Caco-2 (cell line): ENCODE data around the gene MTM1. TPM values are rescaled to one million over a fixed set of nuclear protein-coding genes. Genes with fewer than 3 reads are reported as not detected.

Source experiments
- BruUV-seq: library from RNA; stranded (reverse); fragments of 400-500 nt; replicated peaks from 2 replicates; lab custom pipeline; 2021; lab: Mats Ljungman, UMichigan
- CTCF ChIA-PET: fragments of 300-600 bp; sonication (Branson Sonifier 250); formaldehyde crosslinking; loops from one replicate; lab custom pipeline; 2022; ENCODE audit warnings: antibody characterized with exemption; lab: Charles Lee
- POLR2A ChIA-PET: fragments of 300-600 bp; sonication (Branson Sonifier 250); formaldehyde crosslinking; loops from one replicate; lab custom pipeline; 2022; ENCODE audit warnings: antibody characterized with exemption; lab: Charles Lee
- DNase-seq, 2 experiments: peaks; one replicate each; pipeline versions ENCODE4 v3.0.0 to v3.0.0-alpha.2; 2020 to 2022
- H3K27me3 ChIP-seq: replicated peaks from 2 replicates; pipeline ENCODE4 v1.6.0; 2011; ENCODE audit warnings: low read length; ENCODE audit not compliant: control insufficient read depth, insufficient read depth
- H3K36me3 ChIP-seq: 2 replicates; pipeline ENCODE4 v1.5.1; 2011; ENCODE audit warnings: low read length; ENCODE audit not compliant: control insufficient read depth, insufficient read depth
- H3K4me1 ChIP-seq: fragments of 250-450 bp; sonication (Bioruptor Pico); 2 replicates; pipeline ENCODE4 v1.5.1; 2020; ENCODE audit warnings: mild to moderate bottlenecking
- H3K4me3 ChIP-seq: 2 replicates; pipeline ENCODE4 v1.5.1; 2011; ENCODE audit warnings: low read depth, mild to moderate bottlenecking, control low read depth, low read length
- H3K9me3 ChIP-seq: fragments of 250-450 bp; sonication (Bioruptor Pico); 2 replicates; pipeline ENCODE4 v1.5.1; 2020; ENCODE audit warnings: mild to moderate bottlenecking, moderate library complexity
- H3K27ac Mint-ChIP-seq: one replicate; pipeline ENCODE4 v1.8.0; 2022; ENCODE audit warnings: mixed read lengths; ENCODE audit not compliant: unreplicated experiment
- H3K27me3 Mint-ChIP-seq: one replicate; pipeline ENCODE4 v1.8.0; 2022; ENCODE audit warnings: mixed read lengths; ENCODE audit not compliant: insufficient read depth, unreplicated experiment
- H3K36me3 Mint-ChIP-seq: one replicate; pipeline ENCODE4 v1.8.0; 2022; ENCODE audit warnings: mild to moderate bottlenecking, mixed read lengths; ENCODE audit not compliant: insufficient read depth, unreplicated experiment
- H3K4me1 Mint-ChIP-seq: one replicate; pipeline ENCODE4 v1.8.0; 2022; ENCODE audit warnings: low read depth, mixed read lengths; ENCODE audit not compliant: unreplicated experiment
- H3K4me3 Mint-ChIP-seq: one replicate; pipeline ENCODE4 v1.8.0; 2022; ENCODE audit warnings: mild to moderate bottlenecking, moderate library complexity, mixed read lengths; ENCODE audit not compliant: unreplicated experiment
- H3K9me3 Mint-ChIP-seq: one replicate; pipeline ENCODE4 v1.8.0; 2022; ENCODE audit warnings: mixed read lengths; ENCODE audit not compliant: unreplicated experiment
- intact Hi-C: fragments of 100-400 bp; cut with micrococcal nuclease; formaldehyde crosslinking; loops from one replicate; pipeline ENCODE4 v1.10.0; 2022; ENCODE audit not compliant: unreplicated experiment
- total RNA-seq: library from RNA; stranded (reverse); gene quantifications from 2 replicates; pipeline ENCODE4 v1.2.3, GENCODE V29; 2022
- TF ChIP-seq, protein P1 (sequence below), 2 experiments: fragments of 200-600 bp in 1 of 2; IDR thresholded peaks; 1 replicate in 1 of 2; 2 replicates in 1 of 2; pipeline versions ENCODE4 v1.5.1 to v1.8.0; 2011 to 2022; ENCODE audit warnings: antibody characterized with exemption in 1 of 2, control low read depth in 1 of 2, inconsistent platforms in 1 of 2, low read depth in 1 of 2, low read length in 1 of 2, mild to moderate bottlenecking in 1 of 2, moderate library complexity in 1 of 2; ENCODE audit not compliant: insufficient read depth in 1 of 2, severe bottlenecking in 1 of 2, unreplicated experiment in 1 of 2

The MTM1 gene
- total RNA-seq, 1 experiment from 2014 or later = 9.7 TPM

DNA sequence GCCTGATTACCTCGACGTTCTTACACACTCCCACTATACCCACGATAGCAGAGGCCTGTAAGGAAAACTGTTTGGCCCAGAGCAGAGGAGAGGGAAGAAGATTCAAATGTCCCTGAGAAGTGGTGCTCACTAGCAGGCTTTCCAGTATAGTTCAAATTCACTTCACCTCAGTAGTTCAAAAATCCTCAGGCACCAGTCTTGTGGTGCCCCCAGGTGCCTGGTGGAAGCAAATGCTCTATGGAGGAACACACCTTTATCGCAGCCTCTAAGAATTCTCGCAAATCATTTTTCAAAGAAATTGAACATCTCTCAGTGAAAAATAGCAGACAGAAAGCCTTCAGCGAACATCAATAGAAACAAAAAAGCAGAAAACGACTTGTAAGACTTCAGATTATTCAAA, 112.6 kb downstream of the MTM1 start:
- H3K36me3 ChIP-seq = no peaks in the 10 kb centered on the region
- Mint-ChIP-seq H3K27ac (no peak overlapping the region), H3K9me3 (no peaks in the 10 kb centered on the region), H3K27me3 (peaks cover 3% of the 10 kb centered on the region), H3K36me3 (no peaks in the 10 kb centered on the region), H3K4me3 (no peak overlapping the region), H3K4me1 (no peaks in the 10 kb centered on the region)
- TF ChIP-seq, protein P1, sequence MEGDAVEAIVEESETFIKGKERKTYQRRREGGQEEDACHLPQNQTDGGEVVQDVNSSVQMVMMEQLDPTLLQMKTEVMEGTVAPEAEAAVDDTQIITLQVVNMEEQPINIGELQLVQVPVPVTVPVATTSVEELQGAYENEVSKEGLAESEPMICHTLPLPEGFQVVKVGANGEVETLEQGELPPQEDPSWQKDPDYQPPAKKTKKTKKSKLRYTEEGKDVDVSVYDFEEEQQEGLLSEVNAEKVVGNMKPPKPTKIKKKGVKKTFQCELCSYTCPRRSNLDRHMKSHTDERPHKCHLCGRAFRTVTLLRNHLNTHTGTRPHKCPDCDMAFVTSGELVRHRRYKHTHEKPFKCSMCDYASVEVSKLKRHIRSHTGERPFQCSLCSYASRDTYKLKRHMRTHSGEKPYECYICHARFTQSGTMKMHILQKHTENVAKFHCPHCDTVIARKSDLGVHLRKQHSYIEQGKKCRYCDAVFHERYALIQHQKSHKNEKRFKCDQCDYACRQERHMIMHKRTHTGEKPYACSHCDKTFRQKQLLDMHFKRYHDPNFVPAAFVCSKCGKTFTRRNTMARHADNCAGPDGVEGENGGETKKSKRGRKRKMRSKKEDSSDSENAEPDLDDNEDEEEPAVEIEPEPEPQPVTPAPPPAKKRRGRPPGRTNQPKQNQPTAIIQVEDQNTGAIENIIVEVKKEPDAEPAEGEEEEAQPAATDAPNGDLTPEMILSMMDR (IDR thresholded peaks at IDR 0.05; ENCODE audit: insufficient read depth in 1 of 2, low read depth in 1 of 2, low read length in 1 of 2, severe bottlenecking in 1 of 2, unreplicated experiment in 1 of 2) = peak in 1 of 2 experiments; percentile 23
- BruUV-seq = no TSS peak
- CTCF ChIA-PET = interaction anchor here (0.6 kb wide), 2 partner anchors 135 to 731 kb away, joined by 3 read pairs; no protein-coding TSS in a partner anchor
- H3K4me1 ChIP-seq = no peaks in the 10 kb centered on the region
- no peaks in the 10 kb centered on the region for H3K9me3 ChIP-seq
- intact Hi-C loops = loop anchor here (1.0 to 2.0 kb wide), 2 partner anchors 137 to 718 kb away; no protein-coding TSS in a partner anchor
- DNase-seq = peak in 1 of 2 experiments; percentile 23
- H3K27me3 ChIP-seq = no peaks in the 10 kb centered on the region
- POLR2A ChIA-PET = no interaction called here
- no peak overlapping the region for H3K4me3 ChIP-seq

DNA sequence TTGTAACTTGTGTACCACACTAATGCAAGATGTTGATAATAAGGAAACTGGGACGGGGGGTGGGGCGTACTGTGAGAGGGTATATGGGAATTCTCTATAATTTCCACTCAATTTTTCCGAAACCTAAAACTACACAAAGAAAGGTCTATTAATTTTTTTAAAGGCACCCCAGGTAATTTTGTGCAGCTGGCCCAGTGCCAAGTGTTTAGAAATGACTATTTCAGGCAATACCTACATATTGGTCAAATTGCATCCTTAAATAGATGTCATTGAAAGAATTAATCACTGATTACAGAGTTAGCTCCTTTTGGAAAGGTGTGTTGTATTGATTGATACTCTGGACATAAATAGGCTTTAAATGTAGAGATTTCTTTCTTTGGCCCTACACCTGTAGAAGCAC, 114.7 kb downstream of the MTM1 start:
- Mint-ChIP-seq H3K9me3 (no peaks in the 10 kb centered on the region), H3K4me3 (no peak overlapping the region), H3K27ac (no peak overlapping the region), H3K4me1 (no peaks in the 10 kb centered on the region), H3K36me3 (no peaks in the 10 kb centered on the region), H3K27me3 (peaks cover 3% of the 10 kb centered on the region)
- no peak for DNase-seq
- H3K27me3 ChIP-seq = no peaks in the 10 kb centered on the region
- H3K36me3 ChIP-seq = no peaks in the 10 kb centered on the region
- TF ChIP-seq, protein P1 (IDR thresholded peaks at IDR 0.05; ENCODE audit: insufficient read depth in 1 of 2, low read depth in 1 of 2, low read length in 1 of 2, severe bottlenecking in 1 of 2, unreplicated experiment in 1 of 2) = no peak
- no peaks in the 10 kb centered on the region for H3K9me3 ChIP-seq
- ChIA-PET POLR2A (no interaction called here), CTCF (no interaction called here)
- no peak overlapping the region for H3K4me3 ChIP-seq
- H3K4me1 ChIP-seq = no peaks in the 10 kb centered on the region
- intact Hi-C loops = loop anchor here (1.0 kb wide), 1 partner anchor 33 kb away; no protein-coding TSS in a partner anchor
- no TSS peak for BruUV-seq

DNA sequence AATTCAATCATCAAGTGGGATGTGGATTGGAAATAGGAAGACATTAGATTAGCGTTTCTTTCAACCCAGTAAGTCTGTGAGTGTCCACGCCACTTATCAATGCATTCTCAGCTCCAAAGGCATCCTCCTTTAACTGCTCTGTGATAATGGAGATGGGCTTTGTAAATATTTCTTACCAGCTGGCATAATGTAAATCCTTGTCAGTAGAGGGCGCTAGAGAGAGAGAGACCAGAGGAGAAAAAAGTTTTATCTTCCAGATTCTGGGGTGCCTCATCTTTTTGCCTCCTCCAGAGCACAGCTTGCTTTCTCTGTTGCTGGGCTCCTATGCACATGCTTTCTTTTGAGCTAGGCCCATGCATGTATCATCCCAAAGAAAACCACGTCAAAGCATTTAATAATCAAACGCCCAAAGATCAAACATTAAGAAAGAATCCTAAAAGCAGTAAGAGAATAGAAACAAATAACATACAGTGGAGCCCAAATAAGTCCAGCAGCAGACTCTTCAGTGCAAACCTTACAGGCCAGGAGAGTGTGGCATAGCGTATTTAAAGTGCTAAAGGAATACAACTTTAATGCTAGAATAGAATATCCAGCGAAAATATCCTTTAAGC, 115.2 kb downstream of the MTM1 start:
- intact Hi-C loops = loop anchor here (1.0 kb wide), 1 partner anchor 33 kb away; no protein-coding TSS in a partner anchor

More for the DNA sequence above, 115.2 kb downstream of the MTM1 start:
- Mint-ChIP-seq H3K27ac (no peak overlapping the region), H3K9me3 (no peaks in the 10 kb centered on the region), H3K4me3 (no peak overlapping the region), H3K36me3 (no peaks in the 10 kb centered on the region), H3K4me1 (no peaks in the 10 kb centered on the region), H3K27me3 (no peaks in the 10 kb centered on the region)
- Histone ChIP-seq H3K36me3 (no peaks in the 10 kb centered on the region), H3K27me3 (no peaks in the 10 kb centered on the region), H3K4me1 (peaks cover 4% of the 10 kb centered on the region; the same call in 1 of the 2 replicates), H3K4me3 (no peak overlapping the region), H3K9me3 (no peaks in the 10 kb centered on the region)
- peak in 1 of 2 experiments; percentile 29 for DNase-seq
- no TSS peak for BruUV-seq
- POLR2A ChIA-PET = no interaction called here
- CTCF ChIA-PET = interaction anchor here (0.6 kb wide), 1 partner anchor 35 kb away, joined by 5 read pairs; no protein-coding TSS in a partner anchor
- TF ChIP-seq, protein P1 (IDR thresholded peaks at IDR 0.05; ENCODE audit: insufficient read depth in 1 of 2, low read depth in 1 of 2, low read length in 1 of 2, severe bottlenecking in 1 of 2, unreplicated experiment in 1 of 2) = peak in 1 of 2 experiments; percentile 50
